Measurements from ENCODE around the gene TPM4.
"Not testable (repeated sequence)": the region's sequence is repeated elsewhere in the genome, so short reads cannot be mapped to it uniquely, and the experiment has no call there.

Gene TPM4

DNA sequence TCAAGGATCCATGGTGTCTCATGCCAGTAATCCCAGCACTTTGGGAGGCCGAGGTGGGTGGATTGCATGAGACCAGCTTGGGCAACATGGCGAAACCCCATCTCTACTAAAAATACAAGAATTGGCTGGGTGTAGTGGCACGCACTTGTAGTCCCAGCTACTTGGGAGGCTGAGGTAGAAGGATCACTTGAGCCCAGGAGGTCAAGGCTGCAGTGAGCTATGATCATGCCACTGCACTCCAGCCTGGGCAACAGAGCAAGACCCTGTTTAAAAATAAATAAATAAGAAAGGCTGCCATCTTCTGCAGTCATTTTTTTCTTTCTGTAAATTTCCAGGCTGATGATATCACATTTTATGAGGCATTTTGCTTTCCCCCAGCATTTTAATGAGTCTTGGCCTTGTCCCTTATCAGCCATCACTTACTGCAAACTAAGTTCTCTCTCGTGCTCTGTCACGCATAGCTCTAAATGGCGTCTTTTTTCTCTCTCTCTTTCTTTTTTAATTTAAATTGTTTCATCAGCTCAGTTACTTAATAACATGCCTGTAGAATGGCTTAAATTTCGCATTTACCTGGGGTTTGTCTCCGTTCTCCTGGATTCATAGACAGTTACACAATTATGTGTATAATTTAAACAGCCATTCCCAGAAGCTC, 23.1 kb downstream of the TPM4 start:
- DNase-seq, result not testable (repeated sequence)

DNA sequence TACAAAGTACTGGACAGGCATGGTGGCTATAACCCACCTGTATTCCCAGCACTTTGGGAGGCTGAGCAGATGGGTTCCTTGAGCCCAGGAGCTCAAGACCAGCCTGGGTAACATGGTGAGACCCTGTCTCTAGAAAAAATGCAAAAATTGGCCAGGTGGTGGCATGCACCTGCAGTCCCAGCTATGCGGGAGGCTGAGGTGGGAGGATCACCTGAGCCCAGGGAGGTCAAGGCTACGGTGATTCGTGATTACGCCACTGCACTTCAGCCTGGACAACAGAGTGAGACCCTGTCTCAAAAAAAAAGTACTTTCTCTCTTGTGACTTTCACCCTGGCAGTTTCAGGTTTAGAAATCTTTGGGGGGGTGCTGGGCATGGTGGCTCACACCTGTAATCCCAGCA, 24.2 kb downstream of the TPM4 start:
- no peak for DNase-seq

DNA sequence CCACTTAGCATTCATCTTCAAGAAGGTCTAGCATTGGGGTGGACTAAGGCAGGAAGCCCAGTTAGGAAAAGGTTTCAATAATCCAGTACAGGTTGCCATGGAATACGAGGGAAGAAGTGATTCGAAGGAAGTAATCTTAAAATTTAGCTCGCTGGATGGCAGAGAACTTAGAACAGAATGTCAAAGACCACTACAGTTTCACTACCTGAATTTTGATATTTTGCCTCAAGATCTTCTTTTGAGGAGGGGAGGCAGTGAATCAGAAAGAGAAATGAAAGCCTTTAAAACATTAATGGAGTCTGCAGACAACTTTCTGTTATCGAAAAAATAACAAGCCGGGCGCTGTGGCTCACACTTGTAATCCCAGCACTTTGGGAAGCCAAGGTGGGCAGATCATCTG, 28.4 kb downstream of the TPM4 start:
- no peak for DNase-seq

DNA sequence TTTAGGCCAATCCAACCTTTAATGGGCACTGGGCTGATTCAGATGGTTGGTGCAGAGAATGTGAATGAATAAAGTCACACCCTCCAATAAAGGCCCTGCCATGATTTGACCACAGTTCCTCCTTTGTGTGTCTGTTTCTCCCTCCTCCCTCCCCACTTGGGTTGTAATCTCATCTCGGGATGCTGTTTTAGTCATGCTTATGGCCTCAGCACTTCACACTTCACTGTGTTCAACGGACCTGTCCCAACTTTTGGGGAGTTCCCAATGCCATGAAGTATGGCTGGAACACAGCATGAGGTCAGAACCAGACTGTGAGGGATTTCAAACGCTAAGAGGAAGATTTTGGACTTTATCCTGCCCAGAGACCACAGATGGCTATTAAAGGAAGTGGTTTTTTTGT, 29.8 kb downstream of the TPM4 start:
- peak; percentile 29 for DNase-seq

DNA sequence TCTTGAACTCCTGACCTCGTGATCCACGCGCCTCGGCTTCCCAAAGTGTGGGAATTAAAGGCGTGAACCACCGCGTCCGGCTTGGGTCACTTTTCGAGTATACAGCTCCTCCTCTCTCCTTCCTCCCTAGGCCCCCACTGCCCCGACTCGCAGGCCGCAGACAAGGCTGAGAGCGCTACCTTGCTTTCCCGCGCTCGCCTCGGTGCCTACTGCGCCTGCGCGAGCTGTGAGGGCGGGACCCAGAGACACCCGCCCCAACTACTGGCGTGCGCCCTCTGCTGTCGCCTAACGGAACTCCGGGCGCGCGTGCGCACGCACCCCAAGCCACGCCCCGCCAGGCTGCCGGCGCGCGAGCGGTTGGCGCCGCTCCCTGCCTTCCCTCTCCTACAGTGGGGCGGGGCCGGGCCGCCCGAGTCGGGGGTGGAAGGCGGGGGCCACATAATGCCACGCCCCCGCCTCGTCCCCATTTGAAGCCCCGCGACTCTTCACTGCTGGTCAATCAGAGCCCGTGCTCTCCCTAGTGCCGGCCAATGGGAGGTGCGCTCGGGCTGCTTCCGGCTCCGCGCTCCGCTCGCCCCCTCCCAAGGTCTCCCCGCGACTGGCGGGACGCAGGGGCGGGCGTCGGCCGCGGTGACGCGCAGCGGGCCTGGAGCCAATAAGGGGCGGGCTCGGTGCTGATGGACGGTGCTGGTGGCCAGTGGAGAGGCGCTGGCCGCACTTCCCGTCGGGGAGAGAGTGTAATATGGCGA, 35.0 kb downstream of the TPM4 start, which contains the start of gene RAB8A:
TSS of gene RAB8A (plus strand) at position 730 of the 749 bp plus-strand sequence. CDS start at position 743, 13 bp downstream.
- peak; percentile 100 for DNase-seq

DNA sequence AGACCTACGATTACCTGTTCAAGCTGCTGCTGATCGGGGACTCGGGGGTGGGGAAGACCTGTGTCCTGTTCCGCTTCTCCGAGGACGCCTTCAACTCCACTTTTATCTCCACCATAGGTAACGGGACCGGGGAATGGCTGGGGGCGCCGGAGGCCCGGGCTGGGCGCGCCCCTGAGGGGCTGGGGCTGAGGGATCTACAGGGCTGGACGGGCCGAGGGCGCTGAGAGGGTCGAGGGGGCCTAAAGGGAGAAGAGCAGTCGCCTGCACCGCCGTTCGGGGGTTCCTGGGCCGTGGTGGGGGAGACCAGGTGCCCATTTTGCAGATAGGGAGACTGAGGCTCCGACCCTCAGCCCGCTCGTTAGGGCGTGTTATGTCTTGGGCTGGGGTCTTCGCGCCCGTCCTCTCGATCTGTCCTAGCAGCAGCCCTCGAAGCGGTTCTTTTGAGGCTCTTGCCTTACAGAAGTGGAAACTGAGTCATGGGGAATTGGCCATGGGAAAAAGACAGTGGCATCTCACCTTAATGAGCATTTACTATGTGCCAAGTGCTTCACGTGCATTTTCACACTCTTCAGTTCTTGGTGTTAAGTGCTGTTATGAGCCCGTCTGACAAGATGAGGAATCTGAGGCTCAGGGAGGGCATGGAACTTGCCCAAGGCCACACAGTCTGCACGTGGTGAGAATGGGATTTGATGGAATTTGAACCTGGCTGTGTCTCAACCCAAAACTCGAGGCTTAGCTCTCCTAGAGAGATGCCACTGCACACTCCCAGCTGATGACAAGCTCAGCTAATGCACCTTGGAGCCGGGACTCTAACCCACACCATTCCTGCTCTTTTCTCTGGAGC, 35.8 kb downstream of the TPM4 start:
- no peak for DNase-seq

DNA sequence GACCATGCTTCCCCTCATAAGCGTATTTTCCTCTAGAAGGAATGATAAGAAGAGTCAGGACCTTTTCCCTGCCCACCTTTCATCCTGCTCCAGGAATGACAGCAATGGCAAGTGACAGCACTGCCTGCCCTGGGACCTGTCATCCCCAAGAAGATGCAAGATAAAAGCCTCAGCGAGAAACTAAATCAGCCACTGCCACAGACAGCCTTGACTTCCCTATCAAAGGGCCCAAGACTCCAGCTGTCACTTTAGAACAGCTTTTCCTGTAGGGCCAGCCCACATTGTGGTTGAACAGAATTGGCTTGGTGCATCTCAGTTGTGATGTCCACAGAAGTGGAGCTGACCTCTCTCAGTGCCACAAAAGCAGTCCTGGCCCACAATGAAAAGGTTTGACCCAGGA, 36.5 kb downstream of the TPM4 start:
- no peak for DNase-seq

DNA sequence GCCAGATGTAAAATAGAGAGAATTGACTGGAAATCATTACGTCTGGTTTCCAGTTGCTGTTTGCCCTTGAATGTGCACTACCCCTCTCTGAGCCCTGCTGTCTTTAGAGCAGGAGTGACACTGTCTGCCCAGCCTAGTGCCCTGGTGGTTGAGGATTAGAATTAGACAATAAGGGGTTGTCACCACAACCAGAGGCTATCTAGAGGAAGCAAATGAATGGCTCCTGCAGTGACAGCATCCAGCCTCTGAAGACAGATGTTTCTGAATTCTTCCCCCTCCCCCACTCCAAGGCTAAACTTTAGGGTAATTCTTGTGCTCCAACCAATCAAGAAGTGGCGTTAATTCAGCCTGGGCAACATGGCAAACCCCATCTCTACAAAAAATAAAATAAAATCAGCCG, 37.4 kb downstream of the TPM4 start:
- DNase-seq, result no peak

DNA sequence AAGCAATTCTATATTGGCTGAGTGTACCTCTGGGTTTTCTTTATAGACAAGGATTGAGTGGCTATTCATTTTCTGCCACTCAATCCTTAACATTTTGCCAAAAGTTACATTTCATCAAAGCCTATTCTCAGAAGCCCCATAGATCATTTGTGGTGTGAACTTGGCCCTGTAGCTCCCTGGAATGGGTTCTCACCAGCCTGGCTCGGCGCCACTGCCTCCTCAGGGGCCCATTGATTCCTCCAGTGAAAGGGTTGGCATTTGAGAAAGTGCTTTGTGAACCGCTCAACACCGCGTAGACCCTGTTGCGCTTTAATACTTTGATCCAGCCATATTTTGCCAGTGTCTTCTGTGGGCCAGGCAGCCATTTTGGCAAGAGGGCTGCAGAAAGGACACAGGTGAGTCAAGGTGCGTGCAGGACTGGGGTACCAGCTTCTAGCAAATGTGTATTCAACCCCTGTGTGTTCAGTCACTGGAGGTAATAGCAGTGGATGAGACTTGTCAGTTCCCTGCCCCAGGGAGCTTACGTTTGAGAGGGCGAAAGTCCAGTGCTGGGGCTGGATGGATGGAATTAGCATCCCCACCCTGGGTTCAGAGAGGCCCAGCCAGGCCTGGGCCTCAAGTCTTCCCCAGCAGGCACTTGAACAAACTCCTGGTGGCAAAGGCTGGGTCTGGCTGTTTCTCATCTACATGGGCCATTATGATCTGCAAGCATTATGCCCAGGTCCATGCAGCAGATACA, 39.2 kb downstream of the TPM4 start:
- DNase-seq, result no peak

DNA sequence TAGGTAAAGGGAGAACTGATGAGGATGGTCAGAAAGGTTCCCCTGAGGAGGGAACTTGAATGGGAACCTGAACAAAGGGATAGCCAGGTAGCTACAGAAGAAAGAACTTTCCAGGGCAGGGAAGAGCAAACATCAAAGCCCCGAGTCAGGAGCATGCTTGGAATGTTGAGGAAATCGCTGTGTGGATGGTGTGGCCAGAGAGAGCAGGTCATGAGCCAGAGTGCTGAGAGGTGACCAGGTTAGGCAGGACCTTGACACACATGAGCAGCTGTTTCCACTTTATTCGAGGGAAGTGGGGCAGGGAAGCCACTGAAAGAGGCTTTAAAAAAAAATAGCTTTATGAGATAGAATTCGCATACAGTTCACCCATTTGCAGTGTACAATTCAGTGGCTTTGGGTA, 39.8 kb downstream of the TPM4 start:
- DNase-seq, result no peak

DNA sequence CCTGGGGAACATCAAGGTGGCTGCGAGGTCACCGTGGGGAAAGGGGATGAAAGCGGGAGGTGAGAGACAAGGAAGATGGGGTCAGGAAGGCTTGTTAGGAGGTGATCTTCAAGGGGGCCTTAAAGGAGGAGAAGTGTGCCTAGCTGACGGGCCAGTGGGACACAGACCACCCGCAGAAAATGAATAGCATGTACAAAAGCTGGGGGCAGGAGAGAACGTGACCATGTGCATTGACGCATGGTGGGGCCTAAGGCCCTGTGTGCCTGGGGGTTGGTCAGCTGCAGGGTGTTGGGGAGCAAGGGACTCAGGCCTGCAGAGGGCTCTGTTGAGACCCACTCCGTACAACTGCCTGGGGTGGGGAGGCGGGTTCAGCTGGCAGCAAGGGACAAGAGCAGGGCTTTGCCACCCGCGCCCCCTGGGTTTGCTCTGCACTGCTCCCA, 41.3 kb downstream of the TPM4 start:
- DNase-seq, result no peak

DNA sequence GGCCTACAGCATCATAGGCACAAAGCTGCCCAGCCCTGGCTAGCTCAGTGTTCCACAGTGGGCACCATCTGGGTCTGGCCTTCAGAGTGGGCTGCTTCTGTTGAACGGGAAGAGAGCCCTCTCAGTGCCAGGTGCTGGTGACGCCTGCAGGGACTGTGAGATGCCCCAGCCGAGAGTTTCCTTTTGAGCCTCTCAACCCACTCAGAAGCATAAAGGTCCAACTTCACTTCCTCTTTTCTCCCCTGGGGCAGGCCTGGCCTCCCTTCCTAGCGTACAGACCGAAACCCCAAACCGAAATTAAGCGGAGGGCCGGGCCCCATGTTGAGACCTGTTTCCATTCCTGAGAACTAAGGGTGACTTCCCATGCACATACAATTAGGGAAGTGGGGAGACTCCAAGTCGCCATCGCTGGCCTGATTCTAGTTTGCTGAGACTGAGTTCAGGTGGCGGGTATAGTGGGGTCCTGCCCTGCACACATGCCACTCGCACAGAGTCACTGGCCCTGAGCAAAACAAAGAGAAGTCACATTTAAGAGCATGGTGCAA, 42.3 kb downstream of the TPM4 start:
- peak; percentile 80 for DNase-seq

DNA sequence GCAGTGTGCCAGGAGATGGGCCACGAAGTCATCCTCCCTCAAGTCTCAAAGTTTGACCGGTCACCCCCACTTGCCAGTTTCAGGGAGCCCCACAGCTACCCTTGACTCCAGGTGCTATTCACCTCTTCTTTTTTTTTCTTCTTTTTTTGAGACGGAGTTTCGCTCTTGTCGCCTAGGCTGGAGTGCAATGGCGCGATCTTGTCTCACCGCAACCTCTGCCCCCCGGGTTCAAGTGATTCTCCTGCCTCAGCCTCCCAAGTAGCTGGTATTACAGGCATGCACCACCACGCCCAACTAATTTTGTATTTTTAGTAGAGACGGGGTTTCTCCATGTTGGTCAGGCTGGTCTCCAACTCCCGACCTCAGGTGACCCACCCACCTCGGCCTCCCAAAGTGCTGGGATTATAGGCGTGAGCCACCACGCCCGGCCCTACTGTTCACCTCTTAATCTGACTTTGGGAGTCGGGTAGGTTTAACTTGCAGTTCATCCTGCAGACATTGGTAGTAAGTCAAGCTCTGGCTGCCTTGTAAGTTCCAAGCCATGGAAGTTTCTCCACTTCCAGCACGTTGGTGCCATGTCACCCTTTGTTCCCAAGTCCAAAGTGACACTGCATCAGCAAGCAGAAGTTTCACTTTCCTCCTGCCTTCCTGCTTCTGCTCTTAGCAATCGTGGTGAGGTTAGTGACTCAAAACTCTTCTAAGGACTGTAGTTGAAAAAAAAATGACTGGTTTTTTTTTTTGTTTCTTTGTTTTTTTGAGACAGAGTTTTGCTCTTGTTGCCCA, 43.0 kb downstream of the TPM4 start:
- peak; percentile 47 for DNase-seq

DNA sequence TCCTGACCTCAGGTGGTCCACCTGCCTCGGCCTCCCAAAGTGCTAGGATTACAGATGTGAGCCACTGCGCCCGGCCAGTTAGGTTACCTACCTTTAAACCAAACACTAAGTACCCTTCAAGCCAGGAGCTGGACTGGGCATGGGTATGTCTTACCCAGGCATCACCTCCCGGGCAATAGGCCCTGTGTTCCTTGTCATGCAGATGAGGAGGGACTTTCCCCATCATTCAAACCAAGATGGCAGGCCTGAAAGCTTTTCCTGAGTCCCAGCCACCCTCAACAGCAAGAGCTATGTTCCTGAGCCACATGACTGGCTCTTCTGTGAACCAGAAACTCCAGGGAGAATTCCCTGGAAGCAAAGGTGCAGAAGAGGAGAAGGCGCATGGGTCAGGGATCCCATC, 44.8 kb downstream of the TPM4 start:
- DNase-seq, result no peak

DNA sequence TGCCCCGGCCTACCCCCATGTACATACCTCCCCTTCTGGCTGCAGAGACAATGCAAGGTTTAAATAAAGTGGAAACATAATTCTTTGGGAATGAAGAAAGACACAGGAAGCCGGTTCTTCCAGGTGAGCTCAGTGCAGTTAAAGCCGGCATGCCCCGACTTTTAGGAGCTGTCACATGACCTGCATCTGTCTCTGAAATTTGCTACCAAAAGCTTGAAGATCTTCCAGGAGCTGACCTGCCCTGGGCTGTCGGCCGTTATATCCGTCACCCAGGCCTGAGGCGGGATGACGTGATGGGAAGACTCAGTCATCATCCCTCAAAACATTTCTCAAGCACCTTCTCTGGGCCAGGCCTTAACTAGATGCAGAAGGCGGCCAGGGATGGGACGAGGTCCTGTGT, 45.7 kb downstream of the TPM4 start:
- DNase-seq, result no peak

DNA sequence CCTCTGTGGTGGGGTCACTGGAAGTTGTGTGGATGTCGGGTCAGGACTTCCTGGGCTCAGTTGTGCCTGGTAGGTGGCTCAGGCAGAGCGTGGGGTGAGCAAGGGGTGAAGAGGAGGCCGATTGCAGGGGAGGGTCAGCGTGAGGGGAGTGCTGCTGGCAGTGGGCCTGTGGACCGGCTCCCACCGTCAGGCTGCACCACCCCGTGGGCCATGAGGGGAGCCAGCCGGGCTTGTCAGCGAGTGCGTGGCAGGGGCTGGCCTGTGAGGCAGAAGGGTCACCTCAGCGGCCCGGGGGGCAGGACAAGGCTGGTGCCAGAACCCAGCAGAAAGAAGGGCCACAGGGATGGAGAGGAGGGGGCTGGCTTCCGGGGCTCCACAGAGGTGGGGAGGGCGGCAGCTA, 48.7 kb downstream of the TPM4 start:
- DNase-seq, result no peak

DNA sequence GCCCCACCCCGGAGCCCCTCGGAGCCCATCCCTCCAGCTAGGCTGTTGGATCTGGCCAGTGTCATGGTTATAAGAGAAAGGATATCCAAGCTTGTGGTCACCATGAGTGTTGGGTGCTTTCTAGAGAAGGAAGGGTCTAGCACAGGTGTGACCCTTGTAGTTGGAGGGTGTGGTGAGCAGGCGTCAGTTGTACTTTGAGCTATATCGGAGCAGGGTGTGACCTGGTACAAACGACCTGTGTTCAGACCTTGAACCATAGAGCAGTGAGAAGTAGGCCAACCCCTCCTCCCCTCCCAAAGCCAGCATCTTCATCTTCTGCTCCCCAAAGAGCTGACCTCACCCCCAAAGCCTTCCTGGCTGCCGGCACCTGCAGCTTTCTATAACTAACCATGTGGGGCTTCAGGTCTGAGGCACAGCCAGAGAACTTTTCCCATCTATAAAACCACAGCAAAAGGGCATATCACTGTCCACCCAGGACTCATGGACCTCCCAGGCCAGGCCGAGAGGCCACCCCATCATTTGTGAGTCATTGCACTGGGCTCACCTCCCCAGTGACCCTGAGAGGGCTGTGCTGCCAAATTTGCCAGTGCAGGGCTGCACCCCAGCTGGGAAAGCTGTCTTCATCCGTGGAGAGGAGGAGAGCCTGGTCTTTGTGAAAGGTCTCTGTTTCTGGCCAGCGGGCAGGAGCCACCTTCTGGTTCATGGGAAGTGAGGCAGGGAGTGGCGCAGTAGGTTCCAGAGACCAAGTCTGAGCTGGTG, 49.6 kb downstream of the TPM4 start:
- no peak for DNase-seq

DNA sequence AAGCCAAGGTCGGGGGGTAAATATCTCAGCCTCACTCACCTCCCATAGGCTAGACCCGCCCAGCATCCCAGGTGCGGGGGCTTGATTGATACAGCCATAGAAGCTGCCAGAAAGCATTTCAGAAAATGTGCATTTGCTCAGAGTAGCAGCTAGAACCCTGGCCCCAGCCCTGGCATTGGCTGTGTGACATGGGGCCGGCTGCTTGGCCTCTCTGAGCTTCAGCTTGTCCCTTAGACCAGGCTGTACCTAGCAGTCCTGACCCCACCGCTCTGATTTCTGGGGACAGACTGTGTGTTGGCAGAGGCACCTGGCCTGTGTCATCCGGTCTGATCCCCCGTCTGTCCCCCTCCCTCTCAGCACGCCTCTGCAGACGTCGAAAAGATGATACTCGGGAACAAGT, 50.8 kb downstream of the TPM4 start:
- no peak for DNase-seq

DNA sequence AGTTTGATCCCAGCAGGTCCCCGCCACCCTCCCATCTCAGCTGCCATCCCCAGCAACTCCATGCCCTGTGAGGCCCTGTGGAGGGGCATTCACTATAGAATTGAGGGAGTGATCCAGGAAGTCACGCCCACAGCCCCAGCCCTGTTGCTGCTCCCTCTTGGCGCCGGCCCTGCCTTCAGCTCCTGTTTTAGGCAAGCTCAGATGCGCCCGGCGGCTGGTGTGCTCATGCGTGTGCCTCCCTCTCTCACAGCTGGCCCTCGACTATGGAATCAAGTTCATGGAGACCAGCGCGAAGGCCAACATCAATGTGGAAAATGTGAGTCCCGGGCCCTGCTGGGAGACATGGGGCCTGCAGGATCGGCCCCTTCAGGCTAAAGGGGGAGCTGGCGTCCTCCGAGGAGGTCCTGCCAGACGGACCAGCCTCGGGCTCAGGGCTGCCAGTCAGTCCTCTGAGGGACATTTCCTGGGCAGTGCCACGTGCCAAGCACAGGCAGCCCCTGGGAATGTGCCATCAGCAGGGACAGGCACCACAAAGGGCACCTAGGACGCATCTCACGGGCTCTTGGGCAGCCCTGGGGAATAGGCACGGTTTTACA, 51.6 kb downstream of the TPM4 start:
- DNase-seq, result no peak

DNA sequence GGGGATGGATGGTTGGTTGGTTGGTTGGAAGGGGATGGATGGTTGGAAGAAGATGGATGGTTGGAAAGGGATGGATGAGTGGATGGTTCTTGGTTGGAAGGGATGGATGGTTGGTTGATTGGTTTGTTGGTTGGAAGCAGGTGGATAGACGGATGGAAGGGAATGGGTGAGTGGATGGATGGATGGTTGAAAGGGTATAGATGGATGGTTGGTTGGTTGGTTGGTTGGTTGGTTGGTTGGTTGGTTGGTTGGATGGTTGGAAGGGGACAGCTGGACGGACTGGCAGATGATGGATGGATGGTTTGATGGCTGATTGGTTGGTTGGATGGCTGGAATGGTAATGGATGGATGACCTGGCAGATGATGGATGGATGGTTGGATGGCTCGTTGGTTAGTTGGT, 55.4 kb downstream of the TPM4 start:
- no peak for DNase-seq

DNA sequence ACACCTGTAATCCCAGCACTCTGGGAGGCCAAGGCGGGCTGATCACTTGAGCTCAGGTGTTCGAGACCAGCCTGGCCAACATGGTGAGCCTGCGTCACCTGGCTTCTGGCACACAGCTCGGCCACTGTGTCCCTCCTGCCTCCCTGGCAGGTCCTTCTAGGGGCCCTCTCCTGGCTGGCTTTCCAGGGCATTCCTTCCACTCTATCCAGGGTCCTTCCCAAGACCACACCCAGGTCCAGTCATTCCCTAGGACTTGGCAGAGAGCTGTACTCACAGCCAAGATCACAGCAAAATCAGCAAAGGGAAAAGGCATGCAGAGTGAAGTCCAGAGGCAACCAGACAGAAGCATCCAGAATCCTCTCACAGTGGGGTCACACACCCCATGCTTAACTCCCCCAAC, 57.5 kb downstream of the TPM4 start:
- no peak for DNase-seq

Measured in CD4-positive, alpha-beta T cell treated with Interleukin-15 for 1 hour (primary cell).